Neural crest cell (in vitro differentiated cells): Measurements from ENCODE around the gene PLXNB2. TPM values are rescaled to one million over a fixed set of nuclear protein-coding genes. Genes with fewer than 3 reads are reported as not detected.

Experiments
- DNase-seq: peaks from one replicate; pipeline ENCODE4 v3.0.0; 2021; ENCODE audit warnings: low read depth, mixed read lengths, low spot score
- H3K27ac Mint-ChIP-seq: one replicate; pipeline ENCODE4 v1.8.0; 2021; ENCODE audit warnings: mild to moderate bottlenecking, mixed read lengths; ENCODE audit not compliant: unreplicated experiment
- H3K27me3 Mint-ChIP-seq: 2 replicates; pipeline ENCODE4 v1.8.0; 2021; ENCODE audit warnings: low read depth, mild to moderate bottlenecking, mixed read lengths
- H3K36me3 Mint-ChIP-seq: 2 replicates; pipeline ENCODE4 v1.8.0; 2021; ENCODE audit warnings: low read depth, mild to moderate bottlenecking, mixed read lengths
- H3K4me1 Mint-ChIP-seq: 2 replicates; pipeline ENCODE4 v1.8.0; 2021; ENCODE audit warnings: mixed read lengths
- H3K4me3 Mint-ChIP-seq: one replicate; pipeline ENCODE4 v1.8.0; 2021; ENCODE audit warnings: mild to moderate bottlenecking, mixed read lengths
- H3K9me3 Mint-ChIP-seq: 2 replicates; pipeline ENCODE4 v1.8.0; 2021; ENCODE audit warnings: mixed read lengths
- CTCF ChIP-seq: fragments of 200-600 bp; sonication (generic); conservative IDR thresholded peaks from 2 replicates; pipeline ENCODE4 v1.5.0; 2021; ENCODE audit warnings: antibody characterized with exemption, mild to moderate bottlenecking
- total RNA-seq: library from RNA; stranded (reverse); gene quantifications from 2 replicates; pipeline ENCODE4 v1.2.1, GENCODE V29; 2021

Gene PLXNB2
- total RNA-seq, 1 donor from 2014 or later = 130 TPM

GRCh38 chr22:50289151-50289941 is 18.1 kb downstream of the PLXNB2 start:
- Mint-ChIP-seq H3K36me3 (no peaks in the 10 kb centered on the region), H3K27ac (no peak overlapping the region), H3K27me3 (no peaks in the 10 kb centered on the region), H3K4me1 (peaks cover 8% of the 10 kb centered on the region), H3K9me3 (no peaks in the 10 kb centered on the region), H3K4me3 (no peak overlapping the region)
- no peak for TF ChIP-seq CTCF
- no peak for DNase-seq

- no peaks in the 10 kb centered on the region for H3K9me3 Mint-ChIP-seq
- H3K27ac Mint-ChIP-seq = no peak overlapping the region
- H3K4me3 Mint-ChIP-seq = no peak overlapping the region
Observed at GRCh38 chr22:50287731-50288130, 19.7 kb downstream of the PLXNB2 start.

GRCh38 chr22:50286701-50287318 is 20.6 kb downstream of the PLXNB2 start:
- H3K9me3 Mint-ChIP-seq = no peaks in the 10 kb centered on the region
- no peaks in the 10 kb centered on the region for H3K4me1 Mint-ChIP-seq
- no peaks in the 10 kb centered on the region for H3K27me3 Mint-ChIP-seq
- no peak overlapping the region for H3K4me3 Mint-ChIP-seq
- H3K27ac Mint-ChIP-seq = no peak overlapping the region
- no peak for DNase-seq
- no peaks in the 10 kb centered on the region for H3K36me3 Mint-ChIP-seq
- no peak for TF ChIP-seq CTCF

More at GRCh38 chr22:50287731-50288130, 19.7 kb downstream of the PLXNB2 start:
- Mint-ChIP-seq H3K36me3 (no peaks in the 10 kb centered on the region), H3K4me1 (peaks cover 3% of the 10 kb centered on the region), H3K27me3 (no peaks in the 10 kb centered on the region)
- DNase-seq = no peak
- TF ChIP-seq CTCF = no peak

GRCh38 chr22:50286275-50286674 is 21.2 kb downstream of the PLXNB2 start:
- Mint-ChIP-seq H3K27ac (no peak overlapping the region), H3K9me3 (no peaks in the 10 kb centered on the region), H3K27me3 (no peaks in the 10 kb centered on the region), H3K4me1 (no peaks in the 10 kb centered on the region), H3K36me3 (no peaks in the 10 kb centered on the region), H3K4me3 (no peak overlapping the region)
- TF ChIP-seq CTCF = no peak
- DNase-seq = no peak

- no peak for DNase-seq
- no peak for TF ChIP-seq CTCF
- H3K4me3 Mint-ChIP-seq = no peak overlapping the region
- H3K9me3 Mint-ChIP-seq = no peaks in the 10 kb centered on the region
- no peaks in the 10 kb centered on the region for H3K27me3 Mint-ChIP-seq
- H3K27ac Mint-ChIP-seq = no peak overlapping the region
- no peaks in the 10 kb centered on the region for H3K36me3 Mint-ChIP-seq
- no peaks in the 10 kb centered on the region for H3K4me1 Mint-ChIP-seq
Observed at GRCh38 chr22:50285568-50286229, 21.7 kb downstream of the PLXNB2 start.
